IMR-90 (cell line): ENCODE measurements around the gene BRD3. TPM values are rescaled to one million over a fixed set of nuclear protein-coding genes. Genes with fewer than 3 reads are reported as not detected.

Experiments
- ATAC-seq: fragments of 200-7000 bp; cut with Tn5 transposase; 2 replicates; pipeline ENCODE4 v1.9.1; 2020; ENCODE audit warnings: low read depth, mild to moderate bottlenecking, moderate library complexity
- BruUV-seq: library from RNA; stranded (reverse); fragments of 400-500 nt; replicated peaks from 2 replicates; lab custom pipeline; 2021; lab: Mats Ljungman, UMichigan
- CTCF ChIA-PET: fragments of 300-600 bp; formaldehyde crosslinking; extraction: SDS; loops from one replicate; lab custom pipeline; 2021; ENCODE audit warnings: antibody characterized with exemption; lab: Yijun Ruan, JAX
- POLR2A ChIA-PET: fragments of 300-600 bp; sonication (Branson Sonifier 250); formaldehyde crosslinking; loops from one replicate; lab custom pipeline; 2022; ENCODE audit warnings: antibody characterized with exemption; ENCODE audit not compliant: unreplicated experiment; lab: Charles Lee
- DNase-seq: peaks from one replicate; pipeline ENCODE4 v3.0.0; 2013
- H2AFZ ChIP-seq: replicated peaks from 2 replicates; pipeline ENCODE3; 2013; ENCODE audit warnings: low read length, mild to moderate bottlenecking; ENCODE audit not compliant: poor library complexity
- H2AK5ac ChIP-seq: 2 replicates; pipeline ENCODE4 v1.6.1; 2013; ENCODE audit warnings: low read depth, low read length, inconsistent platforms
- H2AK9ac ChIP-seq: replicated peaks from 2 replicates; pipeline ENCODE3; 2013; ENCODE audit warnings: mild to moderate bottlenecking, low read depth, low read length, moderate library complexity; ENCODE audit not compliant: poor library complexity
- H2BK120ac ChIP-seq: 2 replicates; pipeline ENCODE4 v1.6.1; 2013; ENCODE audit warnings: low read depth, low read length, inconsistent platforms
- H2BK15ac ChIP-seq: 3 replicates; pipeline ENCODE4 v1.6.1; 2013; ENCODE audit warnings: low read depth, low read length, inconsistent platforms
- H2BK20ac ChIP-seq: 2 replicates; pipeline ENCODE4 v1.6.1; 2013; ENCODE audit warnings: low read depth, mild to moderate bottlenecking, inconsistent platforms, low read length, moderate library complexity
- H2BK5ac ChIP-seq: 2 replicates; pipeline ENCODE4 v1.6.1; 2013; ENCODE audit warnings: mild to moderate bottlenecking, low read depth, low read length, inconsistent platforms; ENCODE audit not compliant: poor library complexity, severe bottlenecking
- H3K14ac ChIP-seq: replicated peaks from 2 replicates; pipeline ENCODE4 v1.6.1; 2013; ENCODE audit warnings: low read depth, low read length, inconsistent platforms
- H3K18ac ChIP-seq: 2 replicates; pipeline ENCODE4 v1.6.1; 2013; ENCODE audit warnings: low read depth, low read length, control low read depth
- H3K23ac ChIP-seq: 2 replicates; pipeline ENCODE4 v1.6.1; 2013; ENCODE audit warnings: low read depth, low read length, inconsistent platforms
- H3K27ac ChIP-seq: 2 replicates; pipeline ENCODE4 v1.5.1; 2013; ENCODE audit warnings: mild to moderate bottlenecking, control low read depth, low read length; ENCODE audit not compliant: insufficient read depth
- H3K27me3 ChIP-seq: 2 replicates; pipeline ENCODE4 v1.6.1; 2013; ENCODE audit warnings: low read length; ENCODE audit not compliant: control insufficient read depth, insufficient read depth
- H3K36me3 ChIP-seq: 2 replicates; pipeline ENCODE4 v1.6.1; 2013; ENCODE audit warnings: low read length, mixed read lengths; ENCODE audit not compliant: control insufficient read depth, insufficient read depth
- H3K4ac ChIP-seq: 2 replicates; pipeline ENCODE4 v1.6.1; 2013; ENCODE audit warnings: low read depth, low read length, inconsistent platforms
- H3K4me1 ChIP-seq: 2 replicates; pipeline ENCODE4 v1.6.1; 2013; ENCODE audit warnings: low read length, mixed read lengths; ENCODE audit not compliant: control insufficient read depth, insufficient read depth
- H3K4me2 ChIP-seq: 2 replicates; pipeline ENCODE4 v1.6.1; 2013; ENCODE audit warnings: low read depth, mild to moderate bottlenecking, control low read depth, low read length, moderate library complexity
- H3K4me3 ChIP-seq: 2 replicates; pipeline ENCODE4 v1.5.1; 2013; ENCODE audit warnings: low read depth, mild to moderate bottlenecking, control low read depth, low read length, moderate library complexity; ENCODE audit not compliant: insufficient read depth
- H3K56ac ChIP-seq: 2 replicates; pipeline ENCODE4 v1.6.1; 2013; ENCODE audit warnings: low read length, inconsistent platforms; ENCODE audit not compliant: insufficient read depth; ENCODE audit errors: extremely low read depth
- H3K79me1 ChIP-seq, 2 experiments: 2 replicates each; pipeline ENCODE4 v1.6.1; 2013; ENCODE audit warnings: low read length in 2 of 2, inconsistent platforms in 1 of 2, low read depth in 1 of 2
- H3K9ac ChIP-seq: 2 replicates; pipeline ENCODE4 v1.6.1; 2013; ENCODE audit warnings: low read depth, low read length, control low read depth
- H3K9me1 ChIP-seq: 2 replicates; pipeline ENCODE4 v1.6.1; 2013; ENCODE audit warnings: low read length, inconsistent platforms; ENCODE audit not compliant: insufficient read depth
- H3K9me3 ChIP-seq: 2 replicates; pipeline ENCODE4 v1.6.1; 2013; ENCODE audit warnings: low read length; ENCODE audit not compliant: control insufficient read depth, insufficient read depth
- H4K20me1 ChIP-seq: 2 replicates; pipeline ENCODE4 v1.6.1; 2013; ENCODE audit warnings: low read length, inconsistent platforms; ENCODE audit not compliant: insufficient read depth
- H4K5ac ChIP-seq: 2 replicates; pipeline ENCODE4 v1.6.1; 2013; ENCODE audit warnings: mild to moderate bottlenecking, low read depth, low read length, control low read depth
- H4K8ac ChIP-seq, 2 experiments: 2 replicates each; pipeline ENCODE4 v1.6.1; 2013; ENCODE audit warnings: low read depth in 2 of 2, low read length in 2 of 2, control low read depth in 1 of 2, inconsistent platforms in 1 of 2
- H4K91ac ChIP-seq: 2 replicates; pipeline ENCODE4 v1.6.1; 2013; ENCODE audit warnings: low read depth, low read length, inconsistent platforms; ENCODE audit not compliant: insufficient read depth
- CHD1 ChIP-seq: IDR thresholded peaks from 2 replicates; pipeline ENCODE4 v1.6.1; 2012; ENCODE audit warnings: low read depth, low read length, improper control_type of control experiment
- NFE2L2 ChIP-seq: fragments of 150-350 bp; IDR thresholded peaks from 2 replicates; pipeline ENCODE4 v1.6.1; 2016; ENCODE audit warnings: low read depth, mild to moderate bottlenecking, low read length
- POLR2A ChIP-seq: IDR thresholded peaks from 2 replicates; pipeline ENCODE4 v1.6.1; 2012; ENCODE audit warnings: mild to moderate bottlenecking, low read depth, low read length
- USF2 ChIP-seq: fragments of 150-350 bp; IDR thresholded peaks from 2 replicates; pipeline ENCODE4 v1.6.1; 2017; ENCODE audit warnings: mild to moderate bottlenecking, antibody characterized with exemption, low read length, low read depth
- WGBS, 2 experiments: methylation state at CpG; one replicate each; pipeline versions ENCODE4 v1.1.5 to v1.1.7; 2013; ENCODE audit warnings: missing lambda C conversion rate in 2 of 2; ENCODE audit not compliant: insufficient read length in 1 of 2; ENCODE audit errors: extremely low coverage in 2 of 2; 5-methylcytosine and 5-hydroxymethylcytosine counted together
- dilution Hi-C: fragments of 300-500 bp; cut with HindIII; formaldehyde crosslinking; loops from one replicate; pipeline ENCODE4 v1.14.3; 2018; ENCODE audit warnings: low sequenced_read_pairs; ENCODE audit not compliant: unreplicated experiment
- in situ Hi-C: fragments of 300-500 bp; cut with MboI; formaldehyde crosslinking; loops from 3 replicates; pipeline ENCODE4 v1.14.3; 2019; ENCODE audit warnings: low sequenced_read_pairs, inconsistent platforms, mixed read lengths
- intact Hi-C: fragments of 100-400 bp; cut with micrococcal nuclease; formaldehyde crosslinking; loops from 2 replicates; pipeline ENCODE4 v1.10.0; 2022
- polyA plus RNA-seq, 3 experiments: library from polyadenylated mRNA; depleted of rRNA; stranded (reverse); fragments of >200 nt; gene quantifications; 2 replicates each; pipeline ENCODE4 v1.2.3, GENCODE V29; 2012; ENCODE audit warnings: low replicate concordance in 1 of 3
- total RNA-seq: library from RNA; depleted of rRNA; stranded (reverse); fragments of >200 nt; gene quantifications from 2 replicates; pipeline ENCODE4 v1.2.3, GENCODE V29; 2012

The BRD3 gene
- total and polyA plus RNA-seq, 2 of the 4 experiments (the other 2 are of a cell fraction) = 2.2 to 7.1 TPM

- no peaks in the 10 kb centered on the region for H3K4me1 ChIP-seq
- no peak overlapping the region for H2BK5ac ChIP-seq
- no peak overlapping the region for H4K5ac ChIP-seq
- no peak overlapping the region for H3K56ac ChIP-seq
- H3K14ac ChIP-seq = no peak overlapping the region
- no peak overlapping the region for H3K4me3 ChIP-seq
- H3K18ac ChIP-seq = no peak overlapping the region
- dilution Hi-C loops (no loop called here), in situ Hi-C loops (no loop called here), intact Hi-C loops (no loop called here)
- H2BK15ac ChIP-seq = no peak overlapping the region
- no peak overlapping the region for H3K4me2 ChIP-seq
- no peak for ATAC-seq
- no peak overlapping the region for H3K23ac ChIP-seq
- WGBS, 2 experiments = no CpG with 5 or more reads among the region's 2 CpGs
- H4K20me1 ChIP-seq = peaks cover 6% of the 10 kb centered on the region
- POLR2A ChIA-PET = no interaction called here
- no peak overlapping the region for H2AK5ac ChIP-seq
- H4K91ac ChIP-seq = no peak overlapping the region
- no peaks in the 10 kb centered on the region for H3K27me3 ChIP-seq
- no peak for DNase-seq
- no TSS peak for BruUV-seq
- no peak overlapping the region for H3K27ac ChIP-seq
- no peaks in the 10 kb centered on the region for H3K9me1 ChIP-seq
- no peak overlapping the region for H2BK120ac ChIP-seq
- H3K79me1 ChIP-seq = 0 out of 4 replicates have a peak, but pooled peaks cover 0 to 13% of the 10 kb centered on the region in 2 experiments
- peaks cover 66% of the 10 kb centered on the region for H3K36me3 ChIP-seq
- CTCF ChIA-PET = no interaction called here
- no peak overlapping the region for H2AFZ ChIP-seq
- H4K8ac ChIP-seq = no peak overlapping the region
- H2BK20ac ChIP-seq = no peak overlapping the region
- no peak overlapping the region for H2AK9ac ChIP-seq
- TF ChIP-seq POLR2A (no peak), USF2 (no peak), NFE2L2 (no peak), CHD1 (no peak)
- no peak overlapping the region for H3K4ac ChIP-seq
- H3K9me3 ChIP-seq = no peaks in the 10 kb centered on the region
- H3K9ac ChIP-seq = no peak overlapping the region
Measured at GRCh38 chr9:134037641-134038040, 30.2 kb downstream of the BRD3 start.
